SU-DHL-6 (cell line): Measurements from ENCODE around the gene HK2.

Experiments used
- CTCF ChIP-seq: fragments of 200-600 bp; sonication (generic); IDR thresholded peaks from one replicate; pipeline ENCODE4 v1.5.1; 2017; ENCODE audit warnings: antibody characterized with exemption, mild to moderate bottlenecking, low read length, moderate library complexity; ENCODE audit not compliant: insufficient read depth, poor library complexity, severe bottlenecking
- EZH2phosphoT487 ChIP-seq: fragments of 200-600 bp; sonication (generic), shearing (Covaris generic); conservative IDR thresholded peaks from 2 replicates; pipeline ENCODE4 v1.6.1; 2018; ENCODE audit warnings: mild to moderate bottlenecking, antibody characterized with exemption, low read length, moderate library complexity, mixed read lengths

GRCh38 chr2:74925361-74925786, 91.4 kb downstream of the HK2 start:
- TF ChIP-seq CTCF (no peak), EZH2phosphoT487 (no peak)
